HCT116 (cell line): ENCODE measurements around the gene HELZ2. TPM values are rescaled to one million over a fixed set of nuclear protein-coding genes. Genes with fewer than 3 reads are reported as not detected.
A peak's percentile ranks its signal among the peaks of the same experiment; 100 is the strongest.

Experiments
- ATAC-seq: fragments of 200-7000 bp; cut with Tn5 transposase; 2 replicates; pipeline ENCODE4 v1.9.1; 2020; ENCODE audit warnings: mild to moderate bottlenecking, moderate library complexity
- BruUV-seq: library from RNA; stranded (reverse); fragments of 400-500 nt; replicated peaks from 2 replicates; lab custom pipeline; 2021; lab: Mats Ljungman, UMichigan
- CTCF ChIA-PET: fragments of 300-600 bp; sonication (Branson Sonifier 250); formaldehyde crosslinking; loops from one replicate; lab custom pipeline; 2021; ENCODE audit warnings: antibody characterized with exemption; lab: Charles Lee
- POLR2A ChIA-PET: fragments of 300-600, 350-600 bp; sonication (Branson Sonifier 250); formaldehyde crosslinking; loops from one replicate; lab custom pipeline; 2021; ENCODE audit warnings: antibody characterized with exemption; lab: Charles Lee
- RAD21 ChIA-PET, 2 experiments: fragments of 300-600 bp; sonication (Branson Sonifier 250); formaldehyde crosslinking; loops; one replicate each; lab custom pipeline; 2023; ENCODE audit warnings: low total read pairs in 2 of 2; ENCODE audit not compliant: uncharacterized antibody in 2 of 2, unreplicated experiment in 2 of 2, low non-redundant PET in 1 of 2; lab: Charles Lee
- DNase-seq: peaks from one replicate; pipeline ENCODE4 v3.0.0-alpha.2; 2010; ENCODE audit warnings: low read depth, low spot score
- H2AFZ ChIP-seq: fragments of 200-600 bp; shearing (Covaris generic), sonication (generic); 2 replicates; pipeline ENCODE4 v1.6.1; 2017; ENCODE audit warnings: low read depth, mixed run types, mixed read lengths, antibody characterized with exemption, low read length; ENCODE audit not compliant: poor library complexity, severe bottlenecking
- H3K27ac ChIP-seq: 2 replicates; pipeline ENCODE4 v1.5.1; 2012; ENCODE audit warnings: low read depth, low read length
- H3K27me3 ChIP-seq: fragments of 200-600 bp; sonication (generic); 2 replicates; pipeline ENCODE4 v1.6.1; 2016; ENCODE audit warnings: mixed run types, low read length, mixed read lengths; ENCODE audit not compliant: insufficient read depth
- H3K36me3 ChIP-seq, 2 experiments: fragments of 200-500 bp in 1 of 2; fragments of 200-600 bp in 1 of 2; sonication (Bioruptor generic) in 1 of 2; sonication (generic) in 1 of 2; 2 replicates each; pipeline versions ENCODE4 v1.5.1 to v1.6.1; 2014 to 2016; ENCODE audit warnings: low read length in 2 of 2, inconsistent platforms in 1 of 2, mixed read lengths in 1 of 2, mixed run types in 1 of 2; ENCODE audit not compliant: insufficient read depth in 2 of 2, control insufficient read depth in 1 of 2
- H3K4me1 ChIP-seq, 2 experiments: fragments of 200-600 bp in 1 of 2; sonication (generic) in 1 of 2; 2 replicates each; pipeline versions ENCODE4 v1.5.1 to v1.6.1; 2012 to 2017; ENCODE audit warnings: low read length in 2 of 2, inconsistent platforms in 1 of 2, mild to moderate bottlenecking in 1 of 2, mixed read lengths in 1 of 2, mixed run types in 1 of 2, moderate library complexity in 1 of 2; ENCODE audit not compliant: insufficient read depth in 2 of 2, control insufficient read depth in 1 of 2
- H3K4me2 ChIP-seq: fragments of 200-600 bp; sonication (generic); 2 replicates; pipeline ENCODE4 v1.6.1; 2017; ENCODE audit warnings: mixed run types, low read length, mixed read lengths
- H3K4me3 ChIP-seq, 2 experiments: fragments of 200-600 bp in 1 of 2; sonication (generic) in 1 of 2; replicated peaks in 1 of 2; 2 replicates each; pipeline ENCODE4 v1.5.1; 2011 to 2016; ENCODE audit warnings: low read length in 2 of 2, control low read depth in 1 of 2, low read depth in 1 of 2, mild to moderate bottlenecking in 1 of 2, mixed read lengths in 1 of 2, mixed run types in 1 of 2
- H3K79me2 ChIP-seq: fragments of 200-600 bp; sonication (generic); 2 replicates; pipeline ENCODE4 v1.6.1; 2017; ENCODE audit warnings: mild to moderate bottlenecking, mixed run types, low read length, moderate library complexity, mixed read lengths; ENCODE audit not compliant: insufficient read depth
- H3K9ac ChIP-seq: fragments of 200-600 bp; sonication (generic); 2 replicates; pipeline ENCODE4 v1.6.1; 2016; ENCODE audit warnings: low read length, mixed read lengths
- H3K9me2 ChIP-seq: fragments of 200-600 bp; sonication (generic), shearing (Covaris generic); 2 replicates; pipeline ENCODE4 v1.6.1; 2017; ENCODE audit warnings: mixed run types, mild to moderate bottlenecking, moderate library complexity; ENCODE audit not compliant: insufficient read depth
- H3K9me3 ChIP-seq, 2 experiments: fragments of 200-500 bp in 1 of 2; fragments of 200-600 bp in 1 of 2; sonication (Bioruptor generic) in 1 of 2; sonication (generic) in 1 of 2; 2 replicates each; pipeline ENCODE4 v1.6.1; 2014 to 2017; ENCODE audit warnings: low read length in 2 of 2, mixed read lengths in 2 of 2, inconsistent platforms in 1 of 2, low read depth in 1 of 2, mild to moderate bottlenecking in 1 of 2, mixed run types in 1 of 2, moderate library complexity in 1 of 2; ENCODE audit not compliant: control insufficient read depth in 1 of 2, insufficient read depth in 1 of 2
- H4K20me1 ChIP-seq: fragments of 200-600 bp; sonication (generic), shearing (Covaris generic); 2 replicates; pipeline ENCODE4 v1.6.1; 2017; ENCODE audit warnings: mixed run types, mild to moderate bottlenecking, moderate library complexity; ENCODE audit not compliant: insufficient read depth
- ATF3 ChIP-seq: IDR thresholded peaks from 2 replicates; pipeline ENCODE4 v1.6.1; 2012
- ELF1 ChIP-seq: IDR thresholded peaks from 2 replicates; pipeline ENCODE4 v1.6.1; 2012; ENCODE audit warnings: low read depth, borderline replicate concordance
- EZH2phosphoT487 ChIP-seq: fragments of 200-600 bp; IDR thresholded peaks from 2 replicates; pipeline ENCODE4 v1.6.1; 2018; ENCODE audit warnings: antibody characterized with exemption, borderline replicate concordance
- JUND ChIP-seq: IDR thresholded peaks from 2 replicates; pipeline ENCODE4 v1.6.1; 2012
- MAX ChIP-seq: IDR thresholded peaks from 2 replicates; pipeline ENCODE4 v1.6.1; 2012
- POLR2AphosphoS5 ChIP-seq: IDR thresholded peaks from 2 replicates; pipeline ENCODE4 v1.6.1; 2011; ENCODE audit warnings: mild to moderate bottlenecking, low read depth, low read length, moderate library complexity
- RAD21 ChIP-seq: IDR thresholded peaks from 2 replicates; pipeline ENCODE4 v1.6.1; 2012; ENCODE audit warnings: low read depth, mild to moderate bottlenecking
- SRF ChIP-seq: IDR thresholded peaks from 2 replicates; pipeline ENCODE4 v1.6.1; 2012; ENCODE audit warnings: low read depth
- ZBTB33 ChIP-seq: IDR thresholded peaks from 2 replicates; pipeline ENCODE4 v1.6.1; 2011; ENCODE audit warnings: mild to moderate bottlenecking, low read length, moderate library complexity; ENCODE audit not compliant: insufficient replicate concordance; ENCODE audit errors: extremely low read depth
- intact Hi-C: fragments of 100-400 bp; cut with micrococcal nuclease; formaldehyde crosslinking; loops from 2 replicates; pipeline ENCODE4 v1.10.0; 2022
- total RNA-seq: library from RNA; stranded (reverse); gene quantifications from one replicate; pipeline ENCODE4 v1.2.1, GENCODE V29; 2021; ENCODE audit not compliant: unreplicated experiment

HELZ2 gene
- total RNA-seq, 1 experiment from 2014 or later, result 44.0 TPM

- intact Hi-C loops, result loop anchor here (10.0 kb wide), 1 partner anchor 100 kb away; no protein-coding TSS in a partner anchor
- Histone ChIP-seq H3K4me2 (peak overlapping the region; percentile 68), H4K20me1 (no peaks in the 10 kb centered on the region), H3K27ac (peak overlapping the region; percentile 71; the same call in 1 of the 2 replicates), H3K27me3 (no peaks in the 10 kb centered on the region), H2AFZ (no peak overlapping the region), H3K36me3 (no peaks in the 10 kb centered on the region), H3K4me1 (peaks cover 36 to 57% of the 10 kb centered on the region in 2 experiments), H3K9ac (peak overlapping the region; percentile 22), H3K4me3 (no peak overlapping the region), H3K79me2 (no peaks in the 10 kb centered on the region), H3K9me2 (no peaks in the 10 kb centered on the region), H3K9me3 (no peaks in the 10 kb centered on the region)
- no peak for DNase-seq
- CTCF ChIA-PET, result no interaction called here
- no peak for TF ChIP-seq ATF3
- no peak for TF ChIP-seq RAD21
- TF ChIP-seq ELF1, result no peak
- TF ChIP-seq SRF, result no peak
- TF ChIP-seq JUND, result no peak
- TF ChIP-seq EZH2phosphoT487, result no peak
- POLR2A ChIA-PET, result interaction anchor here (0.6 kb wide), 1 partner anchor 32 kb away, joined by 5 read pairs; no protein-coding TSS in a partner anchor
- no peak for ATAC-seq
- BruUV-seq, result no TSS peak
- RAD21 ChIA-PET, result no interaction called here
These were observed 39.6 kb downstream of the HELZ2 start for GRCh38 chr20:63534427-63534830.

GRCh38 chr20:63533871-63534393, 40.1 kb downstream of the HELZ2 start:
- H3K27ac ChIP-seq, result peak overlapping the region; percentile 71; the same call in 1 of the 2 replicates
- BruUV-seq, result no TSS peak
- DNase-seq (no peak), ATAC-seq (peak; percentile 3; the same call in 1 of the 2 replicates)
- H3K4me1 ChIP-seq, result peaks cover 31 to 52% of the 10 kb centered on the region in 2 experiments
- H3K9ac ChIP-seq, result peak overlapping the region; percentile 22
- H2AFZ ChIP-seq, result no peak overlapping the region
- no peaks in the 10 kb centered on the region for H4K20me1 ChIP-seq
- no peaks in the 10 kb centered on the region for H3K9me3 ChIP-seq
- peak overlapping the region; percentile 68 for H3K4me2 ChIP-seq
- H3K27me3 ChIP-seq, result no peaks in the 10 kb centered on the region
- intact Hi-C loops, result loop anchor here (10.0 kb wide), 1 partner anchor 99 kb away; no protein-coding TSS in a partner anchor
- CTCF ChIA-PET, result no interaction called here
- RAD21 ChIA-PET, result no interaction called here
- POLR2A ChIA-PET, result no interaction called here
- no peaks in the 10 kb centered on the region for H3K79me2 ChIP-seq
- H3K4me3 ChIP-seq, result no peak overlapping the region; a peak in 1 of 4 replicates
- TF ChIP-seq MAX, result no peak
- TF ChIP-seq ZBTB33, result peak; percentile 39
- peak; percentile 51 for TF ChIP-seq POLR2AphosphoS5
- TF ChIP-seq JUND, result no peak
- H3K36me3 ChIP-seq, result no peaks in the 10 kb centered on the region
- no peaks in the 10 kb centered on the region for H3K9me2 ChIP-seq
